Stimulated activated CD4-positive, alpha-beta T cell treated with anti-CD3 and anti-CD28 coated beads, Interleukin-1b, Interleukin-23, amount 100 ng/mL, for 4 hours (primary cell): Measurements from ENCODE around the gene OSBPL8.
"Not testable (repeated sequence)": the region's sequence is repeated elsewhere in the genome, so short reads cannot be mapped to it uniquely, and the experiment has no call there.

ENCODE experiments used
- DNase-seq, 2 donors: peaks; one replicate each; pipeline ENCODE4 v3.0.0-alpha.2; 2020; ENCODE audit warnings: low read depth in 2 of 2

Gene OSBPL8

GRCh38 chr12:76348079-76348901 lies 211.3 kb downstream of the OSBPL8 start, which contains the start of gene BBS10:
Gene BBS10 (minus strand): TSS chr12:76348415. CDS start chr12:76348358, 57 bp downstream.
- peak; percentile 72 to 73 for DNase-seq

DNA sequence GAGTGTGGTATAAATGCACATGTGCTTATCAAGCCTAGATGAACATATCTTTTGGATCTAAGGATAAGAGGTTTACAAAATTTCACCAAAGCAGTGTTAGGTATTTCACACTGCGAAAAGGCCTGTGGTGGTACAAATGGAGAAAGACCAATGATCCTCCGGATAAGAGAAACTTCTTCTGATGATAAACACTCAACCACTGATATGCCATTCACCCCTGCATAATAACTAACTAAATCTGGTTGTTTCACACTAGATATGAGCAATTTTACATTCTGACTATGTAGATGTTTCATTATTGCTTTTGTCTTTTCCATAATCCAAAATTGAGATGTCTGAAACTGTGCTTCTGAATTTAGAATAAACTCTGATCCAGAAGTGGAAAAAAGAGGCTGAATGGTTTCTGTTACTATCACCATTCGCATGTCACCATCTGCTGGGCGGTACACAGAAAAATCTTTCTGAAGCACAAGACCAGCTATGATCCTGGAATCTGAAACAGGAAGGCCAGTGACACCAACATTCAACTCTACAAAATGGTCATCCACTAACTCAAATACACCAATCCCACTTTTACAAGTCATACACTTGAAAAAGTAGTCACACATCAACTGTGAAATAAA lies 212.7 kb downstream of the OSBPL8 start:
- DNase-seq: no peak

DNA sequence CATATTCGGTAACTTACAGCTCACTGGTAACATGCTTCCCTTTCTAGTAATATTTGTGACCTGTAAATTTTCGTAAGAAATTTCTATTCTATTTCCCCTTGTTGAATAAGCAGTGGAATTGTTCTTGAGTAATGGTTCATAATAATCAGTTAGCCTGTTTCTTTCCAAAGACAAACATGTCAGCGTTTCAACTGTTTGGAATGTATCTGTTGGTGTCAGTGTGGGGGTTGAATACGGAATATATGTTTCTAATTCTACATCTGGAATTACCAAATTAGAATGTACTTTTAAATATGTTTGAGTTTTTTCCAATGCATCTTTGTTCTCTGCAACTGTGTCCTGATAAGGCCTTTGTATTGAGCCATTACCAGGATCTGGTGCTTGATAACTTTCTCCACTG lies 213.3 kb downstream of the OSBPL8 start:
- no peak for DNase-seq

- no peak for DNase-seq
Observed at GRCh38 chr12:76345569-76345968, 214.0 kb downstream of the OSBPL8 start.

GRCh38 chr12:76341436-76342030 lies 218.0 kb downstream of the OSBPL8 start:
- DNase-seq: no peak

DNA sequence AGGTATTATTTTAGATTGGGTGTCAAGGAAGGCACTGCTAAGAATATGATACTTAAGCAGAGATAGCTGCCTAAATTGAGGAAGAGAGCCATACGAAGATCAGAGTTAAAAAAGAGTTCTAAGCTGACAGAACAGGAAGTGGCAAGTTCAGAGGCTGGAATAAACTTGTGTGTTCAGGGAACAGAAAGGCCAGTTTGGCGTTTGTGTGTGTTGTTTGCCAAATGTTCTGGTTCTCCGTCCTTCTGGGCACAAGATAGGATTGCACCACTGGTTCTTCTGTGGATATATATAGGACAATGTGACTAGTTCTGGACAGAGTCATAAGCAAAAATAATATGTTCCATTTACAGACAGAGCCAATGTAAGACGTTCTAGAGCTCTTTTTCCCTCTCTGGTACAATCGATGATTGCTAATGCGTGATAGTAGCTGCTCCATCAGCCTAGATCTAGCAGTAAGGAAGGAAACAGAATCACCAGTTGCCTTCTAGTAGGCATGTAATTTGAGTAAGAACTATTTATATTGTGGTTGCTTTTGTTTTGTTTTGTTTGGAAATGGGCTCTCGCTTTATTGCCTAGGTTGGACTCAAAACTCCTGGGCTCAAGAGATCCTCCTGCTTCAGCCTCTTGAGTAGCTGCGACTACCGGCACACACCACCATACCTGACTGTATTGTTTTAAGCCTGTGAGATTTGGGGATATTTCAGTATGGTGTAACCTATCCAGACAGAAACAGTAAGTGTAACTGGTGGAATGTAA lies 218.7 kb downstream of the OSBPL8 start:
- DNase-seq: no peak

DNA sequence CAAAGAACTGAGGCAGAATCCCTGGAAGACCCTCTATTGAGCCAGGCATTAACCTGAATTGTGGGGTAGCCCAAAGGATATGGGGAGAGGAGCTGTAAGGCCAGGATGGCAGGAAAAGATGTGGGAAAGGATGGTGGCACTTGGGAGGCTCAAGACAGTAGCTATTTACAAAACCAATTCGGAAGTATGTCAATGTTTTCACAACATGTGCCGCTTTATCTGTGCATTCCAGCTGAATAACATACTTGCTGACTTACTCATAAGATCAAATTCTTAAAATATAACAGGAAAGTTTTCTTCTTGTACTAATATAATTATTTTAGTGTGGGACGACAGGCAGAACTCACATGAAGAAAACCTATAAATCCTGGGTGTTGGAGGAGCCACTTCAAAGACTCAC lies 222.0 kb downstream of the OSBPL8 start:
- DNase-seq: no peak

DNA sequence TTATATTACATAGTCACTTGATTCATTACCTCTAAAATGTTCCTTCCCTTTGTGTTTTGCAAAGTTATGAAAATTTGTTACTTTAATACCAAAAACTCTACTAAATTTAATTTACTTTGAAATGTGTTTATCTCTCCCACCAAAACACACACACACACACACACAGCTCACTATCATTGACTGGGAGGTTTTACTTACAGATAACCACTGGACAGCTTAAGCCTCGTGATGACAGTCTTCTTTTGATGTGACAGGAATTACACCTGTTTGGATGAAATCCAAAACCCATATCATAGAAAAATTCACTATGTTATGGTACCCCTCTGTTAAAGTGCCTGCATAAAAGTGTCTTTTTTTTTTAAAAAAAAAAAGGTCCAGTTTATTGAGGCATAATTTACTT lies 227.0 kb downstream of the OSBPL8 start:
- no peak for DNase-seq

DNA sequence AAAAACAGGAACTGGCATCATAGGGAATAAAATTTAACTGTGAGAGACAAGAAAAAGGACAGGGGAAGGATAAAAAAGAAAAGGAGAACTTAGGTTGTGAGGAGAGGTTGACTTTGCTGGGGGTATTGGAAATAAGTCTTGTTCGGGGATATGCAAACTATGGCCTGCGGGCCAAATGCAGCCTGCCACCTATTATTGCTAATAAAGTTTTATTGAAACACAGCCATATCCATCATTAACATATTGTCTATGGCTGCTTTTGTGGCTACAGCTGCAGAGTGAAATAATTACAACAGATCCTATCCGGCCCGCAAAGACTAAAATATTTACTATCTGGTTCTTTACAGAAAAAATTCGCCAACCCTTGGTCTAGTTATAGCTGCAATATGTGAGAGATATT lies 230.0 kb downstream of the OSBPL8 start:
- DNase-seq: no peak

DNA sequence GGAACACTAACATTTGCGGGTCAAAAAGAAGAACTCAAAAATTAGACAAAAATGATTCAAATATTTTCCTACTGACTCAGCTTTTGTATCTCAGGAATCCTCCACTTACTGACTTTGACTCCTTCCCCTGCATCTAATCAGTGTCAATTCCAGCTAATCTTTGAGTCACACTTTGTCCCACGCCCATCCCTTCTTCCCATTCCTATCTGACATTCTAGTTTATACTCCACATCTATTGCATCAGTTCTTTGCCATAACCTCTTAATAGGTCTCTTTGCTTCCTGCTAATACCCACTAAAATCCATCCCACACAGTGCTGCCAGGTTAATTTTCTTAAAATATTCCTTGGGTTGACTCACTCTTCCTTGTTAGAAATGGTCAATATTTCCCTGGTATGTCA lies 230.4 kb downstream of the OSBPL8 start:
- DNase-seq: no peak

- DNase-seq: not testable (repeated sequence)
Observed at GRCh38 chr12:76319595-76320319, 239.8 kb downstream of the OSBPL8 start.

DNA sequence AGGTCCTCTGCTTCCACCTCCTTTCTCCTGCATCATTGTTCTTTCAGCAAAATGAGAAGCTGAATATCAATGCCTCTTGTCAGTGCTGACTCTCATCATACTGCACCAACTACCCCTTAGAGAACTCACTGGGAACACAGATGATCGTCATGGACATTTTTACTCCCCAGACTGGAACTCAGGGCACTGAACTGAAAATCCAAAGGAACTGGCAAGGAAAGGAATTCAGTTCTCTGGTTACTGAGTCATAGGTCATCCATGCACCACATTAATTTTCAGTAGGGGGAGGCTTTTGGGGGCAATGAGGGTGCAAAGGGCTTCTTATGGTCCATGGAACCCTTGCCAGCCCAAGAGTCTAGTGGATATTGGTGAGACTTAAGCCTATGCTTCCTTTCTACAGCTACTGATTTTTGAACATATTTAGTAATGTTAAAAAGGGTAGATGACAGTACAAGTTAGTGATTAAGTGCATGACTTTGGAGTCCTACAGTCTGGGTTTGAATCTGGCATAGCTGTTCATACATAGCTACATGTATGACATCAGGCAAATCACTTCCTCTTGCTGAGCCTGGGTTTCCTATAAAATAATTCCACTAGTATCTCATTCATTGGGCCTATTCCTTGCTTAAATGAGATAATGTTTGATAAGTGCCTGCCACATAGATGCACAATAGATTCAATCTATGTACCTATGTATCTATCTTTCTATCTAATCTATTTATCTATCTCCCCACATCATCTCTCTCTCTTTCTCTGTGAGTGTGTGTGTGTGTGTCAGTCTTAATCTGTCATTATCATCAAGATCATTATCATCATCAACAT lies 240.6 kb downstream of the OSBPL8 start:
- DNase-seq: no peak

- DNase-seq: no peak
Observed at GRCh38 chr12:76317976-76318375, 241.6 kb downstream of the OSBPL8 start.

GRCh38 chr12:76316468-76316867 lies 243.1 kb downstream of the OSBPL8 start:
- no peak for DNase-seq

DNA sequence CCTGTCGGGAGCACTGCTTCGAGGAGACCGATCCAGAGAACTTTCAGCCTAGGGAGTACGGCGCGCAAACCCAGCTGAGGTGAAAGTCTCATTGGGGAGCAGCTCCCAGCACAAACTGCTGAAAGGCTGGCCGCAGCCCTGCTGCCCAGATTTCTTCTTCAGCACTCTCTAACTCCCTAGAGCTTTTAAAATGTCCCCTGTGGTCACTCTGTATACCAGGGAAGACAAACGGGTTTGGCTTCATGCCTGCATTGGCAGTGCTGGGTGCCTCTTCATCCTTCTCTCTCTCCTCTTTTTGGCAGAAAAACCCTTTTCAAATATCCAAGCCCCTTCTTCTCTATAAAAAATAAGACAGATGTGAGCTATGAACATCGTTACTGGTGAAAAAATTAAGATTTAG lies 246.3 kb downstream of the OSBPL8 start:
- DNase-seq: no peak

GRCh38 chr12:76312315-76312714 lies 247.3 kb downstream of the OSBPL8 start:
- DNase-seq: no peak

- DNase-seq: no peak
Observed at GRCh38 chr12:76311796-76312195, 247.8 kb downstream of the OSBPL8 start.

DNA sequence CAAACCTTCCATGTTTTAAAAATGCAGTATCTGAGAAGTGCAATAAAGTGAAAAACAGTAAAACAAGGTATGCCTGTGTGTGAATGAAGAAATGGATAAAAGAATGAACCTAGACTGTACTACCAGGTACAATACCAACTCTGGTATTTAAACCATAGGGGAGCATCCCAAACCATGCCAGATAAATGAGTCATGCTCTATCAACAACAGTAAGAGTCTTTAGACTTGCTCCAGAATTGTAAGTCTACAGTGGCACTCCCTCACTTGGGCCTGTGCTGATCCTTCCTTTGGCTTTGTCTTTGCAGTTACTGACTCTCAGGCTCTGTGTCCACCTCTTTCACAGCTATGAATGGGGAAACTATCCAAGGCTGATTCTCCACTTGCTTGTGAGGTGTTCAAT lies 249.5 kb downstream of the OSBPL8 start:
- DNase-seq: no peak

- DNase-seq: no peak
Observed at GRCh38 chr12:76308866-76309265, 250.7 kb downstream of the OSBPL8 start.

GRCh38 chr12:76307083-76307482 lies 252.5 kb downstream of the OSBPL8 start:
- no peak for DNase-seq
